Neural cell (in vitro differentiated cells): ENCODE results near the gene PCP2. TPM values are rescaled to one million over a fixed set of nuclear protein-coding genes. Genes with fewer than 3 reads are reported as not detected.
A peak's percentile ranks its signal among the peaks of the same experiment; 100 is the strongest.

Experiments used
- H2AFZ ChIP-seq: fragments of 200-600, 300-800 bp; sonication (generic), shearing (Covaris generic); 2 replicates; pipeline ENCODE4 v1.6.0; 2014; ENCODE audit warnings: low read depth, mild to moderate bottlenecking, antibody characterized with exemption, low read length, moderate library complexity
- H3F3A ChIP-seq: fragments of 200-600 bp; shearing (Covaris generic); 2 replicates; pipeline ENCODE4 v1.6.1; 2016; ENCODE audit warnings: mild to moderate bottlenecking, moderate library complexity, mixed read lengths, antibody characterized with exemption, low read length; ENCODE audit not compliant: insufficient read depth, poor library complexity, severe bottlenecking
- H3K27ac ChIP-seq: fragments of 200-600, 300-800 bp; sonication (generic), shearing (Covaris generic); 2 replicates; pipeline ENCODE4 v1.5.1; 2014; ENCODE audit warnings: mild to moderate bottlenecking, low read length, moderate library complexity
- H3K27me3 ChIP-seq: fragments of 300-800, 200-600 bp; sonication (generic), shearing (Covaris generic); 2 replicates; pipeline ENCODE4 v1.6.0; 2014; ENCODE audit warnings: mild to moderate bottlenecking, low read depth, low read length, moderate library complexity; ENCODE audit not compliant: insufficient read depth
- H3K36me3 ChIP-seq: fragments of 300-800, 200-600 bp; sonication (generic), shearing (Covaris generic); 2 replicates; pipeline ENCODE4 v1.5.1; 2014; ENCODE audit warnings: mild to moderate bottlenecking, antibody characterized with exemption, low read length, moderate library complexity; ENCODE audit not compliant: insufficient read depth
- H3K4me2 ChIP-seq: fragments of 300-800, 200-600 bp; sonication (generic), shearing (Covaris generic); 2 replicates; pipeline ENCODE4 v1.6.0; 2014; ENCODE audit warnings: mild to moderate bottlenecking, low read length
- H3K4me3 ChIP-seq: fragments of 300-800, 200-600 bp; sonication (generic), shearing (Covaris generic); 2 replicates; pipeline ENCODE4 v1.5.1; 2014; ENCODE audit warnings: mild to moderate bottlenecking, low read length, moderate library complexity
- H3K79me2 ChIP-seq: fragments of 200-600 bp; shearing (Covaris generic); replicated peaks from 2 replicates; pipeline ENCODE4 v1.6.0; 2014; ENCODE audit warnings: mild to moderate bottlenecking, low read length, moderate library complexity; ENCODE audit not compliant: insufficient read depth
- H3K9ac ChIP-seq: fragments of 300-800, 200-600 bp; sonication (generic), shearing (Covaris generic); 2 replicates; pipeline ENCODE4 v1.6.1; 2016; ENCODE audit warnings: mild to moderate bottlenecking, low read length, mixed read lengths
- H3K9me2 ChIP-seq: fragments of 200-600 bp; shearing (Covaris generic); 2 replicates; pipeline ENCODE4 v1.6.1; 2016; ENCODE audit warnings: mild to moderate bottlenecking, low read length, mixed read lengths; ENCODE audit not compliant: insufficient read depth
- H3K9me3 ChIP-seq: fragments of 200-600, 300-800 bp; sonication (generic), shearing (Covaris generic); 2 replicates; pipeline ENCODE4 v1.6.1; 2016; ENCODE audit warnings: mild to moderate bottlenecking, mixed run types, low read length, moderate library complexity, mixed read lengths
- H4K20me1 ChIP-seq: fragments of 200-600 bp; shearing (Covaris generic); 2 replicates; pipeline ENCODE4 v1.6.1; 2016; ENCODE audit warnings: mild to moderate bottlenecking, mixed run types; ENCODE audit not compliant: insufficient read depth
- CTCF ChIP-seq: fragments of 450-650 bp; IDR thresholded peaks from 2 replicates; pipeline ENCODE4 v1.5.1; 2014; ENCODE audit warnings: antibody characterized with exemption, mild to moderate bottlenecking, moderate library complexity; ENCODE audit not compliant: poor library complexity, severe bottlenecking
- EP300 ChIP-seq: fragments of 450-650 bp; conservative IDR thresholded peaks from 2 replicates; pipeline ENCODE4 v1.6.1; 2014; ENCODE audit warnings: antibody characterized with exemption, mild to moderate bottlenecking, moderate library complexity; ENCODE audit not compliant: poor library complexity, severe bottlenecking
- EZH2 ChIP-seq: fragments of 200-600, 300-800 bp; shearing (Covaris generic), sonication (generic); IDR thresholded peaks from 2 replicates; pipeline ENCODE4 v1.6.1; 2014; ENCODE audit warnings: antibody characterized with exemption, low read length, borderline replicate concordance, mild to moderate bottlenecking; ENCODE audit not compliant: insufficient read depth, poor library complexity, severe bottlenecking
- MXI1 ChIP-seq: fragments of 450-650 bp; conservative IDR thresholded peaks from 2 replicates; pipeline ENCODE4 v1.6.1; 2014; ENCODE audit warnings: antibody characterized with exemption, mild to moderate bottlenecking; ENCODE audit not compliant: poor library complexity, severe bottlenecking
- POLR2AphosphoS5 ChIP-seq: IDR thresholded peaks from 2 replicates; pipeline ENCODE4 v1.6.1; 2012
- RAD21 ChIP-seq: fragments of 450-650 bp; conservative IDR thresholded peaks from 2 replicates; pipeline ENCODE4 v1.6.1; 2014; ENCODE audit warnings: antibody characterized with exemption, mild to moderate bottlenecking, moderate library complexity
- REST ChIP-seq: IDR thresholded peaks from 2 replicates; pipeline ENCODE4 v1.6.1; 2012; ENCODE audit warnings: borderline replicate concordance
- SMC3 ChIP-seq: fragments of 450-650 bp; conservative IDR thresholded peaks from 2 replicates; pipeline ENCODE4 v1.6.1; 2014; ENCODE audit warnings: antibody characterized with exemption, mild to moderate bottlenecking, moderate library complexity; ENCODE audit not compliant: poor library complexity
- TAF1 ChIP-seq: IDR thresholded peaks from 2 replicates; pipeline ENCODE4 v1.6.1; 2012; ENCODE audit warnings: low read depth
- polyA minus RNA-seq: library from RNA; depleted of rRNA, polyadenylated mRNA; stranded (reverse); fragments of >200 nt; gene quantifications from 2 replicates; pipeline ENCODE4 v1.2.3, GENCODE V29; 2014
- polyA plus RNA-seq: library from polyadenylated mRNA; depleted of rRNA; stranded (reverse); fragments of >200 nt; gene quantifications from 2 replicates; pipeline ENCODE4 v1.2.3, GENCODE V29; 2014

The PCP2 gene
- polyA plus RNA-seq: not detected in 2 replicates
- polyA minus RNA-seq: not detected in 2 replicates

- Histone ChIP-seq H3K9ac (no peak within 1 kb of the TSS), H3K4me3 (no peak within 1 kb of the TSS), H3K36me3 (no peaks in the 10 kb centered on the region), H3K9me3 (no peaks in the 10 kb centered on the region), H3K27ac (no peak within 1 kb of the TSS), H4K20me1 (no peaks in the 10 kb centered on the region), H3K27me3 (peaks cover 20% of the 10 kb centered on the region), H3K4me2 (no peak within 1 kb of the TSS), H3K9me2 (no peaks in the 10 kb centered on the region), H2AFZ (no peak within 1 kb of the TSS), H3K79me2 (peaks cover 20% of the 10 kb centered on the region), H3F3A (no peaks in the 10 kb centered on the region)
- TF ChIP-seq CTCF: no peak
- TF ChIP-seq POLR2AphosphoS5: no peak
- TF ChIP-seq EP300: no peak
- no peak for TF ChIP-seq SMC3
- no peak for TF ChIP-seq MXI1
- TF ChIP-seq RAD21: no peak
- TF ChIP-seq TAF1: no peak
- no peak for TF ChIP-seq REST
- TF ChIP-seq EZH2: no peak
These were observed at the start of gene PCP2 for GRCh38 chr19:7633698-7634097. PCP2 (minus strand) TSS chr19:7633719; CDS start chr19:7633457, 262 bp downstream.

GRCh38 chr19:7682175-7682855 lies 48.8 kb upstream of the PCP2 start:
- Histone ChIP-seq H3K27ac (no peak overlapping the region), H2AFZ (no peak overlapping the region), H3F3A (no peaks in the 10 kb centered on the region), H3K4me3 (peak overlapping the region; percentile 100), H3K79me2 (peaks cover 8% of the 10 kb centered on the region), H3K9me3 (no peaks in the 10 kb centered on the region), H3K4me2 (no peak overlapping the region), H3K9me2 (no peaks in the 10 kb centered on the region), H4K20me1 (no peaks in the 10 kb centered on the region), H3K27me3 (no peaks in the 10 kb centered on the region), H3K36me3 (no peaks in the 10 kb centered on the region), H3K9ac (no peak overlapping the region)
- TF ChIP-seq MXI1 (no peak), EZH2 (no peak), CTCF (no peak), SMC3 (no peak)
